Measurements from ENCODE around the gene NUP85. TPM values are rescaled to one million over a fixed set of nuclear protein-coding genes. Genes with fewer than 3 reads are reported as not detected.

NUP85 gene
- total and polyA plus RNA-seq, 4 donors = 15.2 to 36.3 (median 29.5) TPM

GRCh38 chr17:75232786-75233185 lies 27.3 kb downstream of the NUP85 start:
- Histone ChIP-seq H3K4me1 (ENCODE audit: control insufficient read depth in 4 of 4, insufficient read depth in 4 of 4, low read length in 3 of 4) (no peaks in the 10 kb centered on the region), H3K9me3 (ENCODE audit: control insufficient read depth in 4 of 4, low read length in 3 of 4) (no peaks in the 10 kb centered on the region), H3K9ac (ENCODE audit: low read depth in 1 of 2, low read length in 2 of 2) (no peak overlapping the region), H3K4me3 (ENCODE audit: low read depth in 1 of 3, low read length in 3 of 3) (no peak overlapping the region), H3K27me3 (ENCODE audit: control insufficient read depth in 4 of 4, insufficient read depth in 4 of 4, low read length in 3 of 4) (no peaks in the 10 kb centered on the region), H3K27ac (ENCODE audit: low read depth in 1 of 2, low read length in 2 of 2) (no peak overlapping the region), H3K36me3 (ENCODE audit: control insufficient read depth in 4 of 4, insufficient read depth in 3 of 4, low read depth in 1 of 4, low read length in 3 of 4) (peaks cover 9 to 86% (median 55%) of the 10 kb centered on the region in 4 donors)
- no peak for DNase-seq (ENCODE audit: low spot score)
- 98% methylated on average over 13 of the region's 13 CpGs for WGBS
- TF ChIP-seq GABPA (IDR thresholded peaks at IDR 0.05 in 1 of 2, conservative IDR thresholded peaks at IDR 0.05 in 1 of 2) (no peak), MAX (IDR thresholded peaks at IDR 0.05) (no peak), TAF1 (conservative IDR thresholded peaks at IDR 0.05) (no peak), YY1 (IDR thresholded peaks at IDR 0.05) (no peak), REST (IDR thresholded peaks at IDR 0.05) (no peak), SP1 (IDR thresholded peaks at IDR 0.05) (no peak), FOXA1 (IDR thresholded peaks at IDR 0.05) (no peak), CTCF (IDR thresholded peaks at IDR 0.05; ENCODE audit: low read depth, low read length, missing input control) (no peak), NR2F2 (IDR thresholded peaks at IDR 0.05) (no peak), RAD21 (IDR thresholded peaks at IDR 0.05) (no peak), JUND (IDR thresholded peaks at IDR 0.05) (no peak), HNF4A (conservative IDR thresholded peaks at IDR 0.05) (no peak), FOXA2 (IDR thresholded peaks at IDR 0.05) (no peak), ZBTB33 (IDR thresholded peaks at IDR 0.05) (no peak), HNF4G (IDR thresholded peaks at IDR 0.05) (no peak), RXRA (IDR thresholded peaks at IDR 0.05) (no peak), EGR1 (IDR thresholded peaks at IDR 0.05; ENCODE audit: low read depth in 2 of 2) (no peak), ATF3 (IDR thresholded peaks at IDR 0.05) (no peak)

Data from liver (tissue), 9 donors.